A549 treated with AZD2906 at 1 μM for 4 hours (cell line): ENCODE results near the gene RAB4B. TPM values are rescaled to one million over a fixed set of nuclear protein-coding genes. Genes with fewer than 3 reads are reported as not detected.

Experiments used
- total RNA-seq: library from RNA; stranded (reverse); fragments of 200-300 nt; extraction: Qiagen RNA extraction; gene quantifications from 5 replicates; pipeline ENCODE4 v1.2.3, GENCODE V29; 2022

RAB4B gene
- 11.6 to 19.6 TPM (median 18.1 TPM) in 5 replicates for total RNA-seq

DNA sequence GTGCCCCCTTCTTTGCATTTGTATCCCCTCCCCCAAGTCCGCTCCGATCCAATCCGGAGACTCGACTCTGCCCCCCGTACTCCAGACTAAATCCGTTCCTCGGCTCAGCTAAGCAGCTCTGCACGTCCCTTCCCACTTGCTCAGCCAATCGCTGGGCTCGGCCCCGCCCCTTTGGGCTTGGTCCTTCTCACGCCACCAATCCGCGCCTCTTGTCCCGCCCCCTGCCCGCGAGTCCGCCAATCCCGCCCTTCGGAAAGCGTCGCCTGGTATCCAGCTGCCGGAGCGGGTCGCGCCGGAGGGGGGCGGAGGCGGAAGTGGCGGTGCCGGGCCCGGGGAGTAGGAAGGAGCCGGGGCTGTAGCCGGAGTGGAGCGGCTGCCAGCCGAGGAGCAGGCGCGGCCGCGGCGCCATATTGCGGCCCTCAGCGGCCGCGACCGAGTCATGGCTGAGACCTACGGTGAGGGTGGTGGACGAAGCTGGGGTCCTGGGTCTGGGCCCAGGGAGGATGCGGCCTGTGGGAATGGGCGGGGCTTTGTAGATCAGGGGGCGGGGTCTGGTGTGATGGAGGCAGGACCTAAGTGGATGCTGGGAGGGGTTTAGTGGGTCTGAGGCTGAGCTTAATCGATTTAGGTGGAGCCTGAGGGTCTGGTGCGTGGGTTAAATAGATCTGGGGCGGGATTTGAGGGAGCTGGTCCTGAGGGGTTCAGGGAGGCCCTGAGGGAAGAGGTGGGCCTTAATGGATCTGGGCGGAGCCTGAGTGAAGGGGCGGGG is at the start of gene RAB4B:
Gene RAB4B (plus strand): TSS at position 311 of the 769 bp plus-strand sequence. CDS start 129 bp downstream, at position 440.

GRCh38 chr19:40750058-40750873 is 27.8 kb upstream of the RAB4B start, which contains the start of gene ACTMAP:
TSS of gene ACTMAP (minus strand) at chr19:40750477. CDS start at chr19:40749803, 674 bp downstream.

DNA sequence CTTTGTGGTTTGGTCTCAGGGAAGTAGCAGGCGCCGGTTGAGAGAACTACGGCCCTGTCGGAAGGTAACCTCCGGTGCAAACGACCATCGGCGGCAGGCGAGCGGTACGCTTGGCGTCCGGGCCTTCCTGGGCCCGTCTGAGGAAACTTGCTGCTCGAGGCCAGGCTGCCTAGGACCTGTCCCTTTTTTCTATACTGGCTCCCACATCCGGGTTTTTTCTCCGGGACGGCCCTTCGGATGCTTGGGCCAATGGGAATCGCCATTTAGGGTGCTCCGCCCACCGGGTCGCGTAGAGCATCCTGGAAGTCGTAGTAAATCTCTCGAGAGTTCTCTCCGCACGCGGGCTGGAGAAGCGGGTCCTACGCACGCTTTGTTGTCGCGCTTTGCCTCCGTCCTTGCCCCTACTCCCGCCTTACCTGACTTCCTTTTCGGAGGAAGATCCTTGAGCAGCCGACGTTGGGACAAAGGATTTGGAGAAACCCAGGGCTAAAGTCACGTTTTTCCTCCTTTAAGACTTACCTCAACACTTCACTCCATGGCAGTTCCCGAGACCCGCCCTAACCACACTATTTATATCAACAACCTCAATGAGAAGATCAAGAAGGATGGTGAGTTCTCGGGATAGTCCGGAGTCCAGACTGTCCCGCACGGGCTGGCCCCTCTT is 27.0 kb upstream of the RAB4B start, which contains the start of gene SNRPA:
Gene SNRPA (plus strand): TSS at position 330 of the 664 bp plus-strand sequence. CDS start 206 bp downstream, at position 536.

GRCh38 chr19:40774916-40775631 is 3.0 kb upstream of the RAB4B start, which contains the start of gene MIA:
TSS of gene MIA (plus strand) at chr19:40775521. CDS start at chr19:40775543, 22 bp downstream.

DNA sequence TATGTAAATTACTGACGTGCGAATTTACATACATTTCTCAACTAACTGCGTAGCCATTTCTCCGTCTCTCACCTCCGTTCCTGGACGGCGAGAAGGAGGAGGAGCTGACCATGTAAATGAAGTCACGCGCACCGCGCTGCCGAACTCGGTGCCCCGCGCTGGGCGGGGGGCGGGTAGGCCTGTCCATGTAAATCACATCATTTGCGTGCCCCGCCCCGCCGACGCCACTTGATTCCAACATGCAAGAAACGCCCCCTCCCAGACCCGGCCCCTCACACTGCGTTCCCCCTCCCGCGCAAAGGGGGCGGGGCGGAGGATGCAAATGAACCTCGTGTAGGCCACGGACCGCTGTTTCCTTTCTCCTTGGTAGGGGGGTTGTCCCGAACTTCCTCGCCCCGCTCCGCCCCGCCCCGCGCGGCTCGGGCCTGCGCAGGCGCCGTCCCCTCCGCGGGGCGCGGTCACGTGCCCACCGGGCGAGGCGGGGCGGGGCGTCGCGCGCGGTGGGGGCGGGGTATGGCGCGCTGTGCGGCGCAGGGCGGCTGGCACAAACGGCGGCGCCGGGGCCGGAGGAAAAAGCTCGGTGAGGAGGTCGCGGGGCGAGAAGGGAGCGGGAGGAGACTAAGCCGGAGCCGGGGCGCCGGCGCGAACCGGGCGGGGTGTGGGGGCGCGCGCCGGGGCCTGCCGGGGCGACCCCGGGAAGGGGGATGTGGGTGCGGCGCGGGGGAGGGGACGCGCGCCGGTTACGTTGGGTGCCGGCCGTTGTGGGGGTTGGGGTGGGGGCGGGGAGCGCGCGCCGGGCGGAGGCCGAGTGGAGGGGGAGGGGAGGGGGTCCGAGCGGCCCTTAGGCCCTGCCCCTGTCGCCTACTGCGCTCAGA is 20.9 kb downstream of the RAB4B start, which contains the start of gene EGLN2:
Gene EGLN2 (plus strand): TSS at position 509 of the 875 bp plus-strand sequence. CDS start 1,382 bp downstream, outside the sequence.

Other genes with a start within 250 kb of the RAB4B start
- 96.5 to 144 TPM (median 133 TPM) in 5 replicates for gene SHKBP1, start 201.4 kb upstream of the RAB4B start, total RNA-seq
- gene LTBP4, start 176.9 kb upstream of the RAB4B start, total RNA-seq = 41.4 to 56.4 TPM (median 53.5 TPM) in 5 replicates
- gene NUMBL, start 87.6 kb upstream of the RAB4B start, total RNA-seq = 63.3 to 78.9 TPM (median 77.9 TPM) in 5 replicates
- gene COQ8B, start 61.4 kb upstream of the RAB4B start, total RNA-seq = 92.9 to 106 TPM (median 98.1 TPM) in 5 replicates
- gene ITPKC, start 61.1 kb upstream of the RAB4B start, total RNA-seq = 37.7 to 46.5 TPM (median 42.0 TPM) in 5 replicates
- gene ACTMAP, start 27.8 kb upstream of the RAB4B start, total RNA-seq = 16.3 to 19.6 TPM (median 18.5 TPM) in 5 replicates
- gene SNRPA, start 27.0 kb upstream of the RAB4B start, total RNA-seq = 153 to 185 TPM (median 158 TPM) in 5 replicates
- gene MIA, start 2.7 kb upstream of the RAB4B start, total RNA-seq = 0.21 to 0.54 TPM in 2 of 5 replicates, not detected in the others
- gene EGLN2, start 20.9 kb downstream of the RAB4B start, total RNA-seq = 82.4 to 100 TPM (median 99.5 TPM) in 5 replicates
- gene CYP2A6, start 72.2 kb downstream of the RAB4B start, total RNA-seq = 0.07 to 0.13 TPM in 2 of 5 replicates, not detected in the others
- gene CYP2A7, start 104.0 kb downstream of the RAB4B start, total RNA-seq = not detected in 5 replicates
- 0.03 TPM in 1 of 5 replicates, not detected in the others for gene CYP2B6, start 213.0 kb downstream of the RAB4B start, total RNA-seq